ENCODE data around the gene CAMK2D. TPM values are rescaled to one million over a fixed set of nuclear protein-coding genes. Genes with fewer than 3 reads are reported as not detected.

The CAMK2D gene
- total RNA-seq, 1 donor = 378 TPM

DNA sequence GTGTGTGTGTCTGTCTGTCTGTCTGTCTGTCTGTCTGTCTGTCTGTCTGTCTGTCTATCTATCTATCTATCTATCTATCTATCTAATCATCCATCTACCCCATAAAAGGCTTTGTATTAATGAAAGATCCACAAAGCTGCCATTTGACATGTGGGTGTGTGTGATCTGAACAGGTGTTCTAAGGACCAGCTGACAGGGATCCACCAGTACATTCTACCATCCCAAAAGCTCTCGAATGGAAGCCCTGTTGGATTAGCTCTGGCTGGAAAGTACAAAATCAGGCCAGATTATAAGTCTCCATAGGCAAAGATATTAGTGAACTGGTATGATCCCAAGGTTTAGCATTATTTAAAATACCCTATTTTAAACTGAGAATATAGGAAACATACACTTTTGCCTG is 299.3 kb downstream of the CAMK2D start:
- DNase-seq (ENCODE audit: low read depth) = no peak
- H3K4me3 ChIP-seq (ENCODE audit: low read depth, low read length) = no peak overlapping the region
- TF ChIP-seq, protein P1, sequence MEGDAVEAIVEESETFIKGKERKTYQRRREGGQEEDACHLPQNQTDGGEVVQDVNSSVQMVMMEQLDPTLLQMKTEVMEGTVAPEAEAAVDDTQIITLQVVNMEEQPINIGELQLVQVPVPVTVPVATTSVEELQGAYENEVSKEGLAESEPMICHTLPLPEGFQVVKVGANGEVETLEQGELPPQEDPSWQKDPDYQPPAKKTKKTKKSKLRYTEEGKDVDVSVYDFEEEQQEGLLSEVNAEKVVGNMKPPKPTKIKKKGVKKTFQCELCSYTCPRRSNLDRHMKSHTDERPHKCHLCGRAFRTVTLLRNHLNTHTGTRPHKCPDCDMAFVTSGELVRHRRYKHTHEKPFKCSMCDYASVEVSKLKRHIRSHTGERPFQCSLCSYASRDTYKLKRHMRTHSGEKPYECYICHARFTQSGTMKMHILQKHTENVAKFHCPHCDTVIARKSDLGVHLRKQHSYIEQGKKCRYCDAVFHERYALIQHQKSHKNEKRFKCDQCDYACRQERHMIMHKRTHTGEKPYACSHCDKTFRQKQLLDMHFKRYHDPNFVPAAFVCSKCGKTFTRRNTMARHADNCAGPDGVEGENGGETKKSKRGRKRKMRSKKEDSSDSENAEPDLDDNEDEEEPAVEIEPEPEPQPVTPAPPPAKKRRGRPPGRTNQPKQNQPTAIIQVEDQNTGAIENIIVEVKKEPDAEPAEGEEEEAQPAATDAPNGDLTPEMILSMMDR (IDR thresholded peaks at IDR 0.05; ENCODE audit: insufficient read depth, low read length) = no peak

DNA sequence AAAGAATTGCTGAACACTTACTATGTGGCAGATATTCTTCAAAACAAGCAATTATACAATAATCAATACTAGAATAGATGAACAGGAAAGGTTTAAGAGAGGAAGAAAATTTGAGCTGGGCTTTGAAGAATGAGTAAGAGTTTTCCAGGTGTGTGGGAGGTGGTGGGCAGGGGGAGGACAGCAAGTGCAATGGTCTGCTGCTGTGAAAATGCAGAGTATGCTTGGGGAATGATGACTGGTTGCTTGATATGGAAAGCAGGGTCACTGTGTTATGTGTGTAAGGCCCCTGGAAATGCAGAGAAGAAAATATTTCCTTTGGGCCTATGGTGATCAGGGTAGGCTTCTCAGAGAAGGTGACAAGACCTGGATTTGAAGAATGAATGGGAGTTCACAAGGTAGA is 300.3 kb downstream of the CAMK2D start:
- no peak for DNase-seq (ENCODE audit: low read depth)
- no peak overlapping the region for H3K4me3 ChIP-seq (ENCODE audit: low read depth, low read length)
- TF ChIP-seq, protein P1 (IDR thresholded peaks at IDR 0.05; ENCODE audit: insufficient read depth, low read length) = no peak

DNA sequence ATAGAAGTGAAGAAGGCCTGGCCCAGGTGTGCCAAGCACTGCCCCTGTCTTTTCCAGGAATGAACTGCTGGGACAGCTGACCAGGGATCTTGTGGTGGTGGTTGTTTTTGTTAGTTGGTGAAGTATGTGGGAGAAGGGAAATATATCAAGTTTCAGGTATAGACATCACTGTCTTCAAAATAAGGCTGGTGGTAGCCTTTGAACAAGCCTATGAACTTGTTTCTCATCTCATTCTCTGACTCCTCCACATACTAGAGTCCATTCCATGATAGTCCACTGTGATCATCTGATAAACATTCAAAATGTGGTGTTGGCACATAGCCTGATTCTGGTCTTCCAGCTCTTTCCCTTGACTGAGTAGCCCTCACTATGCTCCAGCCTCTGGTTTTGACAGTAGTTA is 303.7 kb downstream of the CAMK2D start:
- no peak overlapping the region for H3K4me3 ChIP-seq (ENCODE audit: low read depth, low read length)
- DNase-seq (ENCODE audit: low read depth) = no peak
- TF ChIP-seq, protein P1 (IDR thresholded peaks at IDR 0.05; ENCODE audit: insufficient read depth, low read length) = no peak

DNA sequence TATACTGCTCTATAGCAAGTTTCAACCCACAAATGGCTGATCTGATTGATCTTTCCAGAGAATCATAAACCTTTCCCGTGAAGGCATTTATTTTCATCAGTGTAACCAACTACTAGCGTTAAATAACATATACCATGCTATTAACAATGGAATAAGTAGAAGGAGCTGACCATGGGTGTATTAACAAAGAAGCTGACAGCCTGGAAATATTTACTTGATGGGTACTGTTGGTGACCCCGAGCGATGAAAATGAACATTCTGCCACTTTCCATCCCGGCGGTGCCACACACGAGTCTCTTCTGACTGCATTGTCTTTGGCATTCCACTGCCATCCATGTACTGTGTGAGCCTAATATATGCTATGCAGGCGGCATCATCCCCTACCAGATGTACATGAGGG is 304.4 kb downstream of the CAMK2D start:
- H3K4me3 ChIP-seq (ENCODE audit: low read depth, low read length) = no peak overlapping the region
- no peak for DNase-seq (ENCODE audit: low read depth)
- TF ChIP-seq, protein P1 (IDR thresholded peaks at IDR 0.05; ENCODE audit: insufficient read depth, low read length) = no peak

DNA sequence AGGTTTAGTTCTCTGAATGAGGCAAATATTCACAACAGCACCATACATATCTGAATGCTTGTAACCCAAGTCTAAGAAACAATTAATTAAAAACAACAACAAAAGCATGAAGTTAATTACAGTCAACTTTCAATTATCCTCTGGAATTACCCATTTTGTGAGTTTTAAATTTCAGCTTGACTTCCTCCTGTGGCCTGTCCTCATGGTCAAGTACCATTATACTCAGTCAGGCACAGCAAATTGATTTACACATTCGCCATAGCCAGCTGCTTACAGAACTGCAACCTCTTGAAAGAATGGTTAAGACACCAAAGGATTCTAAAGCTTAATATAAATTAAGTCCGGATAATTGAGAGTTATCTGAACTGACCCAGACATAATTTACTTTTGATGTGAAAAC is 306.5 kb downstream of the CAMK2D start:
- H3K4me3 ChIP-seq (ENCODE audit: low read depth, low read length) = no peak overlapping the region
- no peak for DNase-seq (ENCODE audit: low read depth)
- TF ChIP-seq, protein P1 (IDR thresholded peaks at IDR 0.05; ENCODE audit: insufficient read depth, low read length) = no peak

DNA sequence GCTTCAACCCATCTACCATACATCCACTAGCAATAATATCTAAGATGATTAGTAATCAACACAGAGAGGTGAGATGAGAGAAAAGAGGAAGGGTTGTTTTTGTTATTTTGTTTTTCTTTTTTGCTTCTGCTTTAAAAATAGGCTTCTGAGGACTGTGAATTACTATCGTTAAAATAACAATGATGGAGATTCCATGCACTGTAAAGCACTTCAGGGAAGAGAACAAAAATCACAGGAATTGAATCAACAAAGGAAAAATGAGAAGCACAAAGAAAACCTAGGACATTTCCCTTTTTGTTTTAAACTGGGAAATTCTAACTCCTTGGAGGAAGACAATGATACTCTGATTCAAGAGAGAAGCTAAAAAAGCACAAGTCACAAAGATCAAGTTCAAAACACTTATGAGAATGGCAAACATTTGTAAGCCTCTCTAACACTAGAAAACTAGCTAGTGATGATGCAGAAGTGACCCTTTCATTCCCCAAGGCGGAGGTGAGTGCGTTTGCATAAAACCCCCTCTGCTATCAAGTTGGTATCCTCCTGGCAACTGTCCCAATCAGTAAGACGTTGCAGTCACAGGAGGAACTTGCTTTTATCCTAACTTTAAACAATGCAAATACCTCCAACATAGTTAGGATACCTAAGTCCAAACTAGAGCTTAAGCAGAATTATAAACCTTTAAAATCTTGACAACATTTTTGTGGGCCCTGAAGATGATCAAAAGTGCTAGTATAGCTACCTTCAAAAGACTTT is 308.5 kb downstream of the CAMK2D start:
- no peak overlapping the region for H3K4me3 ChIP-seq (ENCODE audit: low read depth, low read length)
- DNase-seq (ENCODE audit: low read depth) = peak; percentile 85
- TF ChIP-seq, protein P1 (IDR thresholded peaks at IDR 0.05; ENCODE audit: insufficient read depth, low read length) = no peak

DNA sequence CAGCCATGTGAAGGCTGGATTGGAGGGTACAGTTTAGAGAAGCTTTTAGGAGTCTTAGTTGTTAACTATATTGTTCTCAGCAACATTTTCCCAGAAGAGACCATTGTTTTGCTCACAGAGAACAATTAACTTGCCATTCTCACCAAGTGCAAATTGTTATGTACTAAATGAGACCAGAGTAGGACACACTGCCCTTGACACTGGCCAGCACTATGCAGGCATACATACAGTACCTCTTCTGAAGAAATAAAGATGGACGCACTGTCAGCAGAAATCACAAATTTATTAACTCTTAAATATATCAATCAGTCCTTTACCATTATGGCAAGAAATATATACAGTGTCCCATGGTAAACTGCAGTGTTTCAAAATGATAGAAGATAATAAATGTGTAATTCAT is 309.4 kb downstream of the CAMK2D start:
- TF ChIP-seq, protein P1 (IDR thresholded peaks at IDR 0.05; ENCODE audit: insufficient read depth, low read length) = no peak
- no peak overlapping the region for H3K4me3 ChIP-seq (ENCODE audit: low read depth, low read length)
- no peak for DNase-seq (ENCODE audit: low read depth)

All from fibroblast of the aortic adventitia (primary cell).